Mammary microvascular endothelial cell (primary cell): ENCODE data around the gene ADSS1. TPM values are rescaled to one million over a fixed set of nuclear protein-coding genes. Genes with fewer than 3 reads are reported as not detected.

ENCODE experiments used
- total RNA-seq: library from RNA; depleted of rRNA; stranded (reverse); fragments of >200 nt; gene quantifications from 2 replicates; pipeline ENCODE4 v1.2.3, GENCODE V29; 2015

Gene ADSS1
- 0.10 and 0.47 TPM in 2 replicates for total RNA-seq

DNA sequence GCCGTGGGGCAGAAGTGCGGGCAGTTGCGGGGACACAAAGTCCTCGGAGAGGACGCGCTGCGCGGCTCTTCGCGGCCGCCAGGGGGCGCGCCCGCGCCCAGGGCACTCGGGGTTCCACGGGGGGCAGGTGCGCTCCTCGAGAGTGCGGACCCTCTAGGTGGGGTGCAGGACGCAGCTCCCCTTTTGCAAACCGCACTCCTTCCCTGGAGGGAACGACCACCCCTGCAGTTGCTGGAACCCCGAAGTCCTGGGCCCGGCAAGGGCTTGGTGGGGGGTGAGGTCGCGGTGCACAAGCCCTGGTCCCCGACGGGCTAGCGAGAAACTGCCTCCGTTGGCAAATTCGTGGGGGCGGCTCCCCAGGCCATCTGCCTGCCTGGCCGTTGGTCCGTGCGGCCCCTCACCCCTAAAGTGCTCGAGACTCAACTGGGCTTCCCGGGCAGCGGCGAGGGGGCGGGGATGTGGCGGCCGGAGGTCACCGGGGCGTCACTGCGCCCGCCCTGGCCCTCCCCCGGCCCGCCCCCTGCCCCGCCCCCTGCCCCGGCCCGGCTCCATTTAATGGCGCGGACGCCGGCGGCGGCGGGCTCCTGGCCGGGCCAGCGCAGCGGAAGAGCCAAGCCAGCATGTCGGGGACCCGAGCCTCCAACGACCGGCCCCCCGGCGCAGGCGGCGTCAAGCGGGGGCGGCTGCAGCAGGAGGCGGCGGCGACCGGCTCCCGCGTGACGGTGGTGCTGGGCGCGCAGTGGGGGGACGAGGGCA, at the start of gene ADSS1:
ADSS1 (plus strand) TSS at position 579 of the 756 bp plus-strand sequence; CDS start at position 621, 42 bp downstream.

DNA sequence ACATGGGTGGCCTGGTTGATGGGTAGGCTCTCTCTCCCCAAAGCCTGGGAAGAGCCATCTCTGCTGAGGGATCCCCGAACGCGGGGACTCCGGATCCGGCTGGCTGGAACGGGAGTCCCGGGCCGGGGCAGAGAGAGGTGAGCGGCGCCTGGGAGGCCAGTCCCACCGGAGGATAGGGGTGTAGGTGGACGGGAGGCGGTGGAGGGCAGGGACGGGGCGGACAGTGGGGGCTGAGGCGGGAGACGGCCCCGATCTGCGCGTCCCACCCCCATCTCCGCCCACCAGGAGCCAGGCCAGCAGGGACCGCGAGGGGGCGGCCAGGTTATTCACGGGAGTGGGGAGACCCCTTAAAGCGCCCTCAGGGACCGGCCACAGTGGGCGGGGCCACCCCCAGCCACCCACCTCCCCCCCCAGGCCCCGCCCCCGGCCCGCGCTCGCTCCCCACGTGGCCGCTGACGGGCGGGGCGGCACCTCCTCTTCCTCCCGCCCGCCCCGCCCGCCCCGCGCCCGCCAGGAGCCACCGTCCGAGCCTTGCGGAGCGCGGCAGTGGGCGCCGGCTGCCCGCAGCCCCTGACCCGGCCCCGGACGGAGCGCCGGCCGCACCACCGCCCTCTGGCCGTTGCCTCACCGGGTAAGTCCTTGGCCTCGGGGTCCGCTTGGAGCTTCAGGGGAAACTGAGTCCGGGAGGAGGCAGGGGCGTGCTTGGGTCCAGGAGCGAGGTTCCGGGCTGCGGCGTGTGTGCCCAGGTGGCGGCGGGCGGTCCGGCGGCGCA, 34.7 kb upstream of the ADSS1 start, which contains the start of gene INF2:
INF2 (plus strand) TSS at position 510 of the 772 bp plus-strand sequence. CDS start 11,748 bp downstream, outside the sequence.

DNA sequence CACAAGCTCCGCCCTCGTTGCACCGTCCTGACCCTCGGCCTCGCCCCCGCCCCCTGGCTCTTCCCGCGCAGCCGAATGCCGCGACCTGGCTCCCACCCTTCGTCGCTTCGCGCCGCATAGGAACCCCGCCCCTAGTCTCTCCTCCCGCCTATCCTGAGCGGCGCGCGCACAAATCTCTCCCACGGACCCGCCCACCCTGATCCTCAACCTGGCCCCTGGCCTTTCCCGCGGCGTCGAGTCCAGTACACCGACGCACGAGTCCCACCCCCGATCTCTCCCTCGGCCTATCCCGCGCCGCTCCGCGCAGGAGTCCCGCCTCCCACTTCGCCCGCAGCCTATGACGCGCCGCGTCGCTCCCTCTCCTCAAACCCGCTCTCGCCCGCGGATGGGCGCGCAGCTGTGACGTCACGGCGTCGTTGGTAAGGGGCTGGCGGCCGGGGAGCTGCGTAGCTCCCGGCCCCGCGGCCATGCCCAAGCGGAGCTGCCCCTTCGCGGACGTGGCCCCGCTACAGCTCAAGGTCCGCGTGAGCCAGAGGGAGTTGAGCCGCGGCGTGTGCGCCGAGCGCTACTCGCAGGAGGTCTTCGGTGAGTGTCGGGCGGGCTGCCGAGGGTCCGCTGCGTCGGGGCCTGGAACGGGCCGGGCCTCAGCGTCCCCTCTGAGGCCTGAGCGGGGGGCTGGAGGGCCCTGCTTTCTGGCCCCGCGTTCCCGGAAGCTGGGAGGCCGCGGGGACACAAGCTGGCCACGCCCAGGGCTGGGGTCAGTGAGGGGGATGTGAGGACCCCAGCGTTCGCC, 28.9 kb downstream of the ADSS1 start, which contains the start of gene SIVA1:
SIVA1 (plus strand) TSS at position 413 of the 793 bp plus-strand sequence; CDS start at position 468, 55 bp downstream.

DNA sequence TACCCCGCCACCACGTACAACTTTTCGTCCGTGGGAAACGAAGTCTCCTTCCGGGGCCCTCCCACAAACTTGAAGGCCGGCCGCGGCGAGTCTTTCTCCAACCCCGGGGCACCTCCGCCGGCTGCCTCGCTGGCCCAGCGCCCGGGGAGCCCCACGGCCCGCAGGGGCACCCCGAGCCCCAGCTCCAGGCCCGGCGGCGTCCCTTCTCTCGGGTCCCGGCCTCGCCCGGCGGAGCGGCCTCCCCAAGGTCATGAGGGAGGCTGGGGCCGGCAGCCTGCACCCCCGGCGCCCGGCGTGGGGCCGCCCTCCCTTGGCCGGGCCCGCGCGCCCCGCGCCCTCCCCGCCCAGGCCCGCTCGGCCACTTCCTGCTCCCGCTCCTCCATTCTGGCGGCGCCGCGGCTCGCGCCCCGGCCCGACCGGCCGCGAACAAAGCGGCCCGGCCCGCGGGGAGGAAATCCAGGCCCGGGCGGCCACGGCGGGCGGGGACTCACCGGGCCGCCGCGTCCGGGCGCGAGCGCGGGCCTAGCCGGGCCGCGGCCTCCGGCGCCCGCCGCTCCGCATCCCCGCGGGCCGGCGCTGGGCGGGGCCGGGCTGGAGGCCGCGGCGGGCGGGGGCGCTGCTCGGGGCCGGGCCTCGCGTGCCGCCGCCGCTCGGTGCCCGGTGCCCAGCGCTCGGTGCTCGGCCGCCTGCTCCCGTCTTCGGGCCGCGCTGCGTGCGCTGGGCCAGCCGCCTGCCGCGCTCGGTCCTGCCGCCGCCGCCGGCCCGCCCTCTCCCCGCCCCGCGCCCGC, 71.2 kb downstream of the ADSS1 start, which contains the start of gene AKT1:
AKT1 (minus strand) TSS at position 756 of the 788 bp plus-strand sequence. CDS start 3,105 bp downstream, outside the sequence.

Other genes starting within 250 kb of the ADSS1 start
- gene C14orf180, start 144.5 kb upstream of the ADSS1 start, total RNA-seq, result not detected in 2 replicates
- 0.73 TPM in 1 of 2 replicates, not detected in the other for gene TMEM179, start 119.5 kb upstream of the ADSS1 start, total RNA-seq
- gene INF2, start 34.6 kb upstream of the ADSS1 start, total RNA-seq, result 79.2 and 84.6 TPM in 2 replicates
- 357 and 399 TPM in 2 replicates for gene SIVA1, start 28.9 kb downstream of the ADSS1 start, total RNA-seq
- 129 and 135 TPM in 2 replicates for gene AKT1, start 71.5 kb downstream of the ADSS1 start, total RNA-seq
- 3.2 and 5.5 TPM in 2 replicates for gene ZBTB42, start 76.9 kb downstream of the ADSS1 start, total RNA-seq
- gene CEP170B, start 141.0 kb downstream of the ADSS1 start, total RNA-seq, result 19.2 and 20.8 TPM in 2 replicates
- gene PLD4, start 200.7 kb downstream of the ADSS1 start, total RNA-seq, result not detected in 2 replicates